Stimulated activated CD8-positive, alpha-beta memory T cell treated with anti-CD3 and anti-CD28 coated beads, Interleukin-12 subunit alpha, Interleukin-12 subunit beta, amount 100 ng/mL, for 4 hours (primary cell): ENCODE results near the gene KCNK7.

Source experiments
- DNase-seq: peaks from one replicate; pipeline ENCODE4 v3.0.0-alpha.2; 2020; ENCODE audit warnings: low read depth

Gene KCNK7

GRCh38 chr11:65586676-65587075, 8.9 kb downstream of the KCNK7 start:
- no peak for DNase-seq

- no peak for DNase-seq
Measured at GRCh38 chr11:65586247-65586630, 9.4 kb downstream of the KCNK7 start.

GRCh38 chr11:65585396-65586246, 10.0 kb downstream of the KCNK7 start:
- DNase-seq, result no peak

GRCh38 chr11:65584723-65585171, 10.9 kb downstream of the KCNK7 start:
- no peak for DNase-seq

GRCh38 chr11:65584106-65584505, 11.5 kb downstream of the KCNK7 start:
- DNase-seq, result no peak

- no peak for DNase-seq
Measured at GRCh38 chr11:65583589-65583988, 12.0 kb downstream of the KCNK7 start.

- no peak for DNase-seq
Measured at GRCh38 chr11:65581928-65582327, 13.7 kb downstream of the KCNK7 start.

GRCh38 chr11:65580756-65581155, 14.8 kb downstream of the KCNK7 start:
- no peak for DNase-seq

- no peak for DNase-seq
Measured at GRCh38 chr11:65580031-65580692, 15.4 kb downstream of the KCNK7 start.

GRCh38 chr11:65579291-65579690, 16.3 kb downstream of the KCNK7 start:
- DNase-seq, result no peak

GRCh38 chr11:65578667-65579066, 16.9 kb downstream of the KCNK7 start:
- DNase-seq, result no peak

- DNase-seq, result no peak
Measured at GRCh38 chr11:65578134-65578533, 17.5 kb downstream of the KCNK7 start.

- DNase-seq, result no peak
Measured at GRCh38 chr11:65577756-65578109, 17.9 kb downstream of the KCNK7 start.

GRCh38 chr11:65576867-65577755, 18.5 kb downstream of the KCNK7 start:
- no peak for DNase-seq

GRCh38 chr11:65576232-65576866, 19.3 kb downstream of the KCNK7 start:
- no peak for DNase-seq

GRCh38 chr11:65575568-65576231, 19.9 kb downstream of the KCNK7 start, which contains the start of gene EHBP1L1:
Gene EHBP1L1, plus strand, starts transcription at chr11:65576053. Its CDS starts 250 bp downstream, at chr11:65576303.
- DNase-seq, result peak; percentile 68

- no peak for DNase-seq
Measured at GRCh38 chr11:65574811-65575567, 20.6 kb downstream of the KCNK7 start.

- DNase-seq, result peak; percentile 78
Measured at GRCh38 chr11:65574109-65574810, 21.3 kb downstream of the KCNK7 start.

- no peak for DNase-seq
Measured at GRCh38 chr11:65573391-65574079, 22.1 kb downstream of the KCNK7 start.
